Suprapubic skin (tissue), 4 donors: Measurements from ENCODE around the gene SACS. TPM values are rescaled to one million over a fixed set of nuclear protein-coding genes. Genes with fewer than 3 reads are reported as not detected.

ENCODE experiments used
- DNase-seq, 2 donors: peaks; one replicate each; pipeline ENCODE4 v3.0.0-alpha.2; 2019; ENCODE audit warnings: low spot score in 2 of 2
- H3K27ac ChIP-seq: fragments of 200-600 bp; sonication (generic); one replicate; pipeline ENCODE4 v1.5.1; 2019
- H3K27me3 ChIP-seq: fragments of 200-600 bp; sonication (generic); one replicate; pipeline ENCODE4 v1.5.1; 2019
- H3K36me3 ChIP-seq: fragments of 200-600 bp; sonication (generic); one replicate; pipeline ENCODE4 v1.5.1; 2019
- H3K4me1 ChIP-seq: fragments of 200-600 bp; sonication (generic); one replicate; pipeline ENCODE4 v1.5.1; 2019
- H3K4me3 ChIP-seq: fragments of 200-600 bp; sonication (generic); one replicate; pipeline ENCODE4 v1.5.1; 2019; ENCODE audit warnings: mild to moderate bottlenecking
- H3K9me3 ChIP-seq: fragments of 200-600 bp; sonication (generic); one replicate; pipeline ENCODE4 v1.5.1; 2019
- EP300 ChIP-seq: sonication (generic); formaldehyde crosslinking; IDR thresholded peaks from one replicate; pipeline ENCODE4 v1.6.1; 2017; ENCODE audit warnings: antibody characterized with exemption
- POLR2A ChIP-seq, 2 donors: fragments of 450-650 bp; IDR thresholded peaks; one replicate each; pipeline ENCODE4 v1.6.1; 2017; ENCODE audit warnings: antibody characterized with exemption in 2 of 2, mild to moderate bottlenecking in 2 of 2, moderate library complexity in 2 of 2
- POLR2AphosphoS5 ChIP-seq, 3 donors: sonication (generic); formaldehyde crosslinking; IDR thresholded peaks; one replicate each; pipeline ENCODE4 v1.6.1; 2017; ENCODE audit warnings: antibody characterized with exemption in 3 of 3
- WGBS: methylation state at CpG from one replicate; pipeline ENCODE4 v1.1.5; 2018; 5-methylcytosine and 5-hydroxymethylcytosine counted together
- total RNA-seq, 4 donors: library from RNA; depleted of rRNA; stranded (reverse); fragments of >200 nt; gene quantifications; one replicate each; pipeline ENCODE4 v1.1.0, GENCODE V29; 2016
- TF ChIP-seq, protein P1 (sequence below), 2 donors: fragments of 200-600 bp in 1 of 2; fragments of 450-650 bp in 1 of 2; sonication (generic) in 1 of 2; IDR thresholded peaks; one replicate each; pipeline ENCODE4 v1.5.1; 2016 to 2019; ENCODE audit warnings: antibody characterized with exemption in 2 of 2, mild to moderate bottlenecking in 1 of 2, moderate library complexity in 1 of 2

Gene SACS
- total RNA-seq, 4 donors from 2014 or later, result 6.4 to 17.9 (median 13.3) TPM

DNA sequence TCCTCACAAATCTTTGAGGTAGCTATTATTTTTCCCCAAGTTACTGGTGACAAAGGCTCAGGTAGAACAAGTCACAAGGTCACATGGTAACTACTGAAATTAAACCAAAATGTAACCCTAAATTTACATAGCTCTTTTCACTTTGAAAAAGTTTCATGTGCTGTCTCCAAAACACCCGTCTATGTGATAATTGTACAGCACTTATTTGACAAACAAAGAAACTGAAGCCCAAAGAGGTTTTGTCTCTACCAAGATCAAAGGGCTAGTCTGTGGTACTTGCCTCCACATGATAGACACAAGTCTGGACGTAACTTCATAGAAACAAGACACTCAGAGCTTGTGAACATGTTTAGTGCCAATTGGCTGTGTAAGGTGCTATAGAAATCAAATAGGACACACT lies 108.3 kb downstream of the SACS start:
- WGBS, result 46% methylated on average over 2 of the region's 2 CpGs
- peaks cover 17% of the 10 kb centered on the region for H3K4me1 ChIP-seq
- TF ChIP-seq EP300 (no peak), POLR2AphosphoS5 (IDR thresholded peaks at IDR 0.05) (no peak), POLR2A (IDR thresholded peaks at IDR 0.05) (no peak)
- TF ChIP-seq, protein P1, sequence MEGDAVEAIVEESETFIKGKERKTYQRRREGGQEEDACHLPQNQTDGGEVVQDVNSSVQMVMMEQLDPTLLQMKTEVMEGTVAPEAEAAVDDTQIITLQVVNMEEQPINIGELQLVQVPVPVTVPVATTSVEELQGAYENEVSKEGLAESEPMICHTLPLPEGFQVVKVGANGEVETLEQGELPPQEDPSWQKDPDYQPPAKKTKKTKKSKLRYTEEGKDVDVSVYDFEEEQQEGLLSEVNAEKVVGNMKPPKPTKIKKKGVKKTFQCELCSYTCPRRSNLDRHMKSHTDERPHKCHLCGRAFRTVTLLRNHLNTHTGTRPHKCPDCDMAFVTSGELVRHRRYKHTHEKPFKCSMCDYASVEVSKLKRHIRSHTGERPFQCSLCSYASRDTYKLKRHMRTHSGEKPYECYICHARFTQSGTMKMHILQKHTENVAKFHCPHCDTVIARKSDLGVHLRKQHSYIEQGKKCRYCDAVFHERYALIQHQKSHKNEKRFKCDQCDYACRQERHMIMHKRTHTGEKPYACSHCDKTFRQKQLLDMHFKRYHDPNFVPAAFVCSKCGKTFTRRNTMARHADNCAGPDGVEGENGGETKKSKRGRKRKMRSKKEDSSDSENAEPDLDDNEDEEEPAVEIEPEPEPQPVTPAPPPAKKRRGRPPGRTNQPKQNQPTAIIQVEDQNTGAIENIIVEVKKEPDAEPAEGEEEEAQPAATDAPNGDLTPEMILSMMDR (IDR thresholded peaks at IDR 0.05), result no peak

DNA sequence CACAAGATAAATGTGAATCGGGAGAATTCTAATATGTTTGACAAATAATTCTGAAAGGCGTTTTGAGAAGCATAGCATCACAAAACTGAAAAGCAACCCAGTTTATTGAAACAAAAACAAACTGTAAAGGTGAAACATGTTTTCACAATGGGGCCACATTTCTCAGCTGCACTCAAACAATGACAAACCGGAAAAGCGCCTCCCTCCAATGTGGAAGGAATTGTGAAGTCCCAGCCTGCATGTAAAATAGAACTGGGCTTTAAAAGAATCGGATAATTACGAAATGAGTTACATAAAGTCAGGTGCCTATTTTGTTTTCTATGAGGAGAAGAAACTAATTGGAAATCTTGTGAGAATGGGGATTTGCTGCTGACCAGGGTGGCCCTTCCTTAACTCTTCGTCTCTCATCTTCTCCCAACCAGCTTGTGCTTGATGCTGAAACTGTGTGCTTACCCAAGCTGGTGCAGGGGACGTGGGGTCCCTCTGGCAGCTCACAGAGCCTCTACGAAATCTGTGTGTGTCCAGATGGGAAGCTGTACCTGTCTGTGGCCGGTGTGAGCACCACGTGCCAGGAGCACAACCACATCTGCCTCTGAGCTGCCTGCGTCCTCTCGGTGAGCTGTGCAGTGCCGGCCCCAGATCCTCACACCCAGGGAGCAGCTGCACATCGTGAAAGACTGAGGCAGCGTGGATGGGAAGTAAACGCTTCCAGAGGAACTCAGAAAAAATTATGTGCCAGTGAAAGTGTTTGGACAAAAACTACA lies 109.4 kb downstream of the SACS start:
- DNase-seq, result no peak
- 65% methylated on average over 16 of the region's 17 CpGs for WGBS
- H3K27me3 ChIP-seq, result no peaks in the 10 kb centered on the region
- no peaks in the 10 kb centered on the region for H3K9me3 ChIP-seq
- peaks cover 25% of the 10 kb centered on the region for H3K4me1 ChIP-seq
- TF ChIP-seq EP300, result no peak
- TF ChIP-seq, protein P1 (IDR thresholded peaks at IDR 0.05), result no peak
- no peak for TF ChIP-seq POLR2AphosphoS5 (IDR thresholded peaks at IDR 0.05)
- no peak for TF ChIP-seq POLR2A (IDR thresholded peaks at IDR 0.05)
- H3K36me3 ChIP-seq, result no peaks in the 10 kb centered on the region
- no peak overlapping the region for H3K27ac ChIP-seq
- H3K4me3 ChIP-seq, result no peak overlapping the region

More for the DNA sequence above, 108.3 kb downstream of the SACS start:
- Histone ChIP-seq H3K9me3 (no peaks in the 10 kb centered on the region), H3K27me3 (no peaks in the 10 kb centered on the region), H3K27ac (no peak overlapping the region), H3K4me3 (no peak overlapping the region), H3K36me3 (no peaks in the 10 kb centered on the region)
- no peak for DNase-seq

DNA sequence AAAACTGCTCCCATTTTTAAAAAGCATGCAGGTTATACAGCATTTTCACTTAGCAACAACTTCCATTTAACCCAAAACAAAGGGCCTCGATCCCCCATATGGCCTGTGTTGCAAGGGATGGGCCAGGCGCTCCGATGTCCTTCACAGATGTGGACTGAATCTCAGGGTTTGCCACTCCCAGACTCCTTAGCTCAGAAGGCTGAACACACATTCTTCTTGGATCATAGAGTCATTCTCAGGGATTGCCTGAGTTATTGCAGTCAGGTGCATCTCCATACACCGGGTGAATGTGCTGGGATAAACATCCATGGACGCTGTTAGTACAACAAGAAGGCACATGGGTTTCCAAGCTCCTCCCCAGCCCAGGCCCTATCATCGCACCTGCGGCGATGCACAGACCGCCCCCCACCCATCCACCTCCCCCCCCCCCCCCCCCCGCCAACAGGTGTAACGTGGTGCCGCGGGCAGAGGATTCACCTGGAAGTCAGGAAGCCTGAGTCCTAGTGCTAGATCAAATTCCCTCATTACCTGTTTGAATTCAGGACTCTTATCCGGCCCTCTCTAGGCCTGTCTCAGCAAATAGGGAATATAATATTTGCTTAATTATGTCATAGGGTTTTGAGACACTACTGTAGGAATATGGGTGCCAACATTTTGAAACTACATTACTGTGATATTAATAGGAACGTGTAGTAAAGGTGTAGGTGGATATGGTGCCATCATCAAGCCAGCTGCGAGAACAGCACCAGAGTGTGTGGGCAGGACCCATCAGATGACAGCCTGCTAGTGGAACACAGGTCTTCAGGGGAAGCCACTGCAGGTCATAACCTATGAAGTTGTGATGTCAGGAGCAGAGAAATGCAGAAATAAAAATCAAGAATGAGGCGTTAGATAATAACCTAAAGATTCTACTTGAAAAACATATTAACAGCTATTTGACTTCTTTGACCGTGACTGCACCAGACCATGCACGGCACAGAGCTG lies 110.9 kb downstream of the SACS start:
- H3K4me3 ChIP-seq, result no peak overlapping the region
- no peaks in the 10 kb centered on the region for H3K9me3 ChIP-seq
- no peaks in the 10 kb centered on the region for H3K36me3 ChIP-seq
- TF ChIP-seq POLR2A (IDR thresholded peaks at IDR 0.05) (no peak), EP300 (no peak), POLR2AphosphoS5 (IDR thresholded peaks at IDR 0.05) (no peak)
- TF ChIP-seq, protein P1 (IDR thresholded peaks at IDR 0.05), result no peak
- H3K27me3 ChIP-seq, result no peaks in the 10 kb centered on the region
- H3K27ac ChIP-seq, result peak overlapping the region; percentile 34
- WGBS, result 70% methylated on average over 12 of the region's 19 CpGs
- DNase-seq, result no peak
- peaks cover 26% of the 10 kb centered on the region for H3K4me1 ChIP-seq

DNA sequence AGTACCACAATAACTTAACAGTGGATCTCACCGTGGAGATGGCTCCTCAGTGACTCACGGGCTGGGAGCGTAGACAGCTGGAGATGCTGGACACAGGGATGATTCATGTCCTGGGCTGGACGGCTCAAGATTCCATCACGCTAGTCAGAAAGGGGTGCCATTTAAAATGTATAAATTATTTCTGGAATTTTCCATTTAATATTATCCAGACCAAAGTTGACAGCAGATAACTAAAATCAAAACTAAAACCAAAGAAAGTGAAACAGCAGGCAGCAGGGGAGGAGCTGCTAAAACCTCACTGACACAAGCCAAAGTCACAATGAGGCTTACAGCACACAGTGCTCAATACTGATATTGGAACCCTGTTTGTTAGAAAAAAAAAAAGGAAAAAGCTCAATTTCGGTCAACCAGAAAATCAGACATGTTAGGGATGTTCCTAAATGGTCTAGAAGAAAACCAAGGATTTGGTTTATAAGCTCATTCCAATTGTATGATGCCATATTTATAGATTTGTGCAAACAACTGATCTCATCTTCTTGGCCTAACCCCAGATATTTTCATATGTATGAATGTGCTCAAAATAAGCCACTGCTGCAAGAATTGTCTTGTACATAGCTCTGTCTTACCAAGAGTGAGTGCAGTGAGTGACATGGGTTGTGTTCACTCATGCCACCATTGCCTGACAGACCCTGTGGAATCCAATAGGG lies 111.8 kb downstream of the SACS start:
- Histone ChIP-seq H3K27me3 (no peaks in the 10 kb centered on the region), H3K27ac (peak overlapping the region; percentile 34), H3K4me1 (peaks cover 26% of the 10 kb centered on the region), H3K9me3 (no peaks in the 10 kb centered on the region), H3K4me3 (no peak overlapping the region), H3K36me3 (no peaks in the 10 kb centered on the region)
- TF ChIP-seq, protein P1 (IDR thresholded peaks at IDR 0.05), result no peak
- TF ChIP-seq EP300 (no peak), POLR2AphosphoS5 (IDR thresholded peaks at IDR 0.05) (no peak), POLR2A (IDR thresholded peaks at IDR 0.05) (no peak)
- DNase-seq, result peak in 1 of 2 donors; percentile 71
- 35% methylated on average over 6 of the region's 6 CpGs for WGBS
